Ishikawa (cell line): ENCODE measurements around the gene OSBP.

Source experiments
- CEBPB ChIP-seq: IDR thresholded peaks from 2 replicates; pipeline ENCODE4 v1.6.1; 2012
- CREB1 ChIP-seq: IDR thresholded peaks from 2 replicates; pipeline ENCODE4 v1.6.1; 2012; ENCODE audit warnings: low read depth
- EGR1 ChIP-seq: IDR thresholded peaks from 2 replicates; pipeline ENCODE4 v1.6.1; 2012
- EP300 ChIP-seq: IDR thresholded peaks from 2 replicates; pipeline ENCODE4 v1.6.1; 2012; ENCODE audit warnings: borderline replicate concordance
- FOXM1 ChIP-seq: IDR thresholded peaks from 2 replicates; pipeline ENCODE4 v1.6.1; 2012; ENCODE audit warnings: low read depth, borderline replicate concordance
- MAX ChIP-seq: IDR thresholded peaks from 2 replicates; pipeline ENCODE4 v1.6.1; 2012
- NFIC ChIP-seq: IDR thresholded peaks from 2 replicates; pipeline ENCODE4 v1.6.1; 2012
- RAD21 ChIP-seq: IDR thresholded peaks from 2 replicates; pipeline ENCODE4 v1.6.1; 2012; ENCODE audit warnings: low read depth
- REST ChIP-seq: IDR thresholded peaks from 2 replicates; pipeline ENCODE4 v1.6.1; 2012; ENCODE audit warnings: low read depth, mild to moderate bottlenecking
- TCF12 ChIP-seq: IDR thresholded peaks from 2 replicates; pipeline ENCODE4 v1.6.1; 2012; ENCODE audit warnings: low read depth
- TEAD4 ChIP-seq: IDR thresholded peaks from 2 replicates; pipeline ENCODE4 v1.6.1; 2012
- YY1 ChIP-seq: IDR thresholded peaks from 2 replicates; pipeline ENCODE4 v1.6.1; 2012; ENCODE audit warnings: low read depth
- ZBTB7A ChIP-seq: IDR thresholded peaks from 2 replicates; pipeline ENCODE4 v1.6.1; 2012; ENCODE audit warnings: low read depth
- TF ChIP-seq, protein P1 (sequence below): IDR thresholded peaks from 2 replicates; pipeline ENCODE4 v1.6.1; 2012

The OSBP gene

GRCh38 chr11:59542142-59542810 lies 73.3 kb downstream of the OSBP start:
- TF ChIP-seq CREB1 (no peak), MAX (no peak), REST (no peak), RAD21 (no peak), FOXM1 (no peak), TEAD4 (no peak), TCF12 (no peak), EGR1 (no peak), NFIC (no peak), EP300 (no peak)

GRCh38 chr11:59534676-59535075 lies 80.9 kb downstream of the OSBP start:
- TF ChIP-seq REST (no peak), EP300 (no peak)
- TF ChIP-seq, protein P1, sequence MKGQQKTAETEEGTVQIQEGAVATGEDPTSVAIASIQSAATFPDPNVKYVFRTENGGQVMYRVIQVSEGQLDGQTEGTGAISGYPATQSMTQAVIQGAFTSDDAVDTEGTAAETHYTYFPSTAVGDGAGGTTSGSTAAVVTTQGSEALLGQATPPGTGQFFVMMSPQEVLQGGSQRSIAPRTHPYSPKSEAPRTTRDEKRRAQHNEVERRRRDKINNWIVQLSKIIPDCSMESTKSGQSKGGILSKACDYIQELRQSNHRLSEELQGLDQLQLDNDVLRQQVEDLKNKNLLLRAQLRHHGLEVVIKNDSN = no peak

DNA sequence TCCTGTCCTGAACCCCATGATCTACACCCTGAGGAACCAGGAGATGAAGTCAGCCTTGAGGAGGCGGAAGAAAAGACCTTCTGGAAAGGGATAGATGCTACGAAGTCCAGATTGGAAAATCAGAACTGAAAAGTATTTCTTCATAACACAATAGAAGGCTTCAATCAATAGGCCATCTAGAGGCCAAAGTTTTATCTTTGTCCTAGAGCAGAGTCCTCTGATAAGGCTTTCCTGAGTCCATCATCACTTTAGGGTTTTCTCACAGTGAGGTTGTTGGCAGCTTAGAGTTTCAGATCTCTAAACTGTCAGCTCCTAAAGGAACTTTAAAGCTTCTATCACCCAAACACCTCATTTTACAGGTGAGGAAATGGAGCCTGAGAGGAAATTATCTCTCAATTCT lies 83.0 kb downstream of the OSBP start:
- TF ChIP-seq NFIC (no peak), EGR1 (no peak), TEAD4 (no peak), YY1 (no peak), RAD21 (no peak), CREB1 (no peak), CEBPB (no peak)
- TF ChIP-seq, protein P1 = no peak

- TF ChIP-seq ZBTB7A (no peak), CEBPB (no peak), TCF12 (no peak), FOXM1 (no peak), REST (no peak), MAX (no peak), EGR1 (no peak), EP300 (no peak), RAD21 (no peak), CREB1 (no peak)
Observed at GRCh38 chr11:59528711-59529110, 86.9 kb downstream of the OSBP start.
